Fibroblast of lung (primary cell): ENCODE measurements around the gene SLC4A5.

ENCODE experiments used
- CTCF ChIP-seq, 2 donors: IDR thresholded peaks in 1 of 2; conservative IDR thresholded peaks in 1 of 2; 1 replicate in 1 of 2; 2 replicates in 1 of 2; pipeline ENCODE4 v1.5.1; 2011 to 2012; ENCODE audit warnings: low read length in 2 of 2, control low read depth in 1 of 2, inconsistent platforms in 1 of 2, low read depth in 1 of 2, mild to moderate bottlenecking in 1 of 2
- EZH2 ChIP-seq: IDR thresholded peaks from 2 replicates; pipeline ENCODE4 v1.5.1; 2012; ENCODE audit warnings: low read length, control low read depth, mild to moderate bottlenecking; ENCODE audit errors: missing control alignments

- TF ChIP-seq CTCF (conservative IDR thresholded peaks at IDR 0.05 in 1 of 2, IDR thresholded peaks at IDR 0.05 in 1 of 2; ENCODE audit: low read depth in 1 of 2, low read length in 2 of 2), result no peak
- no peak for TF ChIP-seq EZH2
Observed at GRCh38 chr2:74178211-74179062, 164.8 kb downstream of the SLC4A5 start, which contains the start of gene MOB1A.
